HL-60 (cell line): ENCODE measurements around the gene JMJD1C.

Experiments used
- DNase-seq, 2 experiments: peaks; one replicate each; pipeline ENCODE4 v3.0.0-alpha.2; 2010 to 2020; ENCODE audit warnings: low read depth in 1 of 2, low spot score in 1 of 2
- H3K27ac ChIP-seq: fragments of 250-450 bp; sonication (Bioruptor Pico); replicated peaks from 2 replicates; pipeline ENCODE4 v1.5.1; 2020; ENCODE audit warnings: mild to moderate bottlenecking, moderate library complexity
- H3K27me3 ChIP-seq: fragments of 250-450 bp; sonication (Bioruptor Pico); 2 replicates; pipeline ENCODE4 v1.5.1; 2021; ENCODE audit warnings: mild to moderate bottlenecking, moderate library complexity; ENCODE audit not compliant: insufficient read depth, poor library complexity, severe bottlenecking
- H3K4me3 ChIP-seq: replicated peaks from 2 replicates; pipeline ENCODE4 v1.5.1; 2011; ENCODE audit warnings: mild to moderate bottlenecking, control low read depth, low read length; ENCODE audit not compliant: insufficient read depth
- CTCF ChIP-seq: IDR thresholded peaks from one replicate; pipeline ENCODE4 v1.5.1; 2011; ENCODE audit warnings: low read length, control low read depth, inconsistent platforms; ENCODE audit not compliant: insufficient read depth
- GABPA ChIP-seq: IDR thresholded peaks from 2 replicates; pipeline ENCODE4 v1.6.1; 2012; ENCODE audit warnings: low read depth
- POLR2AphosphoS5 ChIP-seq: IDR thresholded peaks from 2 replicates; pipeline ENCODE4 v1.6.1; 2012; ENCODE audit warnings: low read depth
- REST ChIP-seq: IDR thresholded peaks from 2 replicates; pipeline ENCODE4 v1.6.1; 2012; ENCODE audit warnings: low read depth; ENCODE audit not compliant: insufficient replicate concordance
- SPI1 ChIP-seq: IDR thresholded peaks from 2 replicates; pipeline ENCODE4 v1.6.1; 2012; ENCODE audit warnings: low read depth, mild to moderate bottlenecking, borderline replicate concordance

The JMJD1C gene

GRCh38 chr10:63219749-63220148 lies 246.0 kb downstream of the JMJD1C start:
- Histone ChIP-seq H3K27me3 (no peaks in the 10 kb centered on the region), H3K27ac (no peak overlapping the region), H3K4me3 (no peak overlapping the region)
- DNase-seq, result peak in 1 of 2 experiments; percentile 14
- TF ChIP-seq SPI1, result peak; percentile 58
- no peak for TF ChIP-seq CTCF
- no peak for TF ChIP-seq GABPA
- TF ChIP-seq POLR2AphosphoS5, result no peak
- no peak for TF ChIP-seq REST

- Histone ChIP-seq H3K27ac (peak overlapping the region; percentile 22), H3K27me3 (no peaks in the 10 kb centered on the region), H3K4me3 (no peak overlapping the region)
- DNase-seq, result peak; percentile 15 to 45
- no peak for TF ChIP-seq POLR2AphosphoS5
- TF ChIP-seq CTCF, result peak; percentile 40
Measured at GRCh38 chr10:63217120-63217605, 248.6 kb downstream of the JMJD1C start.

GRCh38 chr10:63214571-63214970 lies 251.2 kb downstream of the JMJD1C start:
- Histone ChIP-seq H3K27me3 (no peaks in the 10 kb centered on the region), H3K4me3 (no peak overlapping the region), H3K27ac (peak overlapping the region; percentile 36)
- no peak for DNase-seq
- TF ChIP-seq SPI1, result peak; percentile 69; the same call in 1 of the 2 replicates
- TF ChIP-seq CTCF, result no peak

GRCh38 chr10:63213489-63213888 lies 252.3 kb downstream of the JMJD1C start:
- TF ChIP-seq GABPA, result no peak
- no peak for TF ChIP-seq REST
- TF ChIP-seq POLR2AphosphoS5, result peak; percentile 28; the same call in 1 of the 2 replicates
- H3K4me3 ChIP-seq, result no peak overlapping the region
- H3K27me3 ChIP-seq, result no peaks in the 10 kb centered on the region
- no peak overlapping the region for H3K27ac ChIP-seq
- DNase-seq, result no peak
